Camera-type eye (tissue), 1 donor: Measurements from ENCODE around the gene ALKBH3. TPM values are rescaled to one million over a fixed set of nuclear protein-coding genes. Genes with fewer than 3 reads are reported as not detected.

ENCODE experiments used
- total RNA-seq: library from RNA; depleted of rRNA; stranded (reverse); fragments of >200 nt; gene quantifications from one replicate; pipeline ENCODE4 v1.2.3, GENCODE V29; 2014

The ALKBH3 gene
- total RNA-seq, result 29.7 TPM

DNA sequence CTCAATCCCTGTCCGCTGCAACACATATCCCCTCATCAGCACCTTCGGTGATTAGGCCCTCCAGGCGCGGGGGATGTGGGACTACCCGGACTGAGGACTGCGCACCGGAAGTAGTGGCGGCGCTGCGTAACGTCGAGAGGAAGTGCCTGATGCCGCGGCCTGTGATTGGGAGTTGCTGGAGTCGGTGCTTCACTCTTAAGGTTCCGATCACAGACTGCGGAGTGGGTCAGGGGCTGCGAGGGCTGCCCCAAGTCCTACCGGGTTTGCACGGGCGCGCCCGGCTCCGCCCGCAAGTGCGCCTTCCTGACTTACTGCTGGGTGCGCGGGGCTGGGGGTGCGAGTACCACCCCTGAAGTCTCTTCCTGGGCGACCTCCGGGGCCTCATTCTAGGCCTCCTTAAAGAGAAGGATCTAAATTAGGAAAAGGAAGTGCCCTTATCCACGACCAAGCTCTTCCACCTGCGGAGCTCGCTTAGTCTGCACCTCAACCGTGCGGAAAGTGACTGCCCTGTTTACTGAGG lies at the start of gene ALKBH3:
TSS of gene ALKBH3 (plus strand) at position 192 of the 520 bp plus-strand sequence. CDS start 1,822 bp downstream, outside the sequence.

Other genes with a start within 250 kb of the ALKBH3 start
- gene HSD17B12, start 200.1 kb upstream of the ALKBH3 start, total RNA-seq, result 96.5 TPM
- 20.5 TPM for gene C11orf96, start 61.8 kb downstream of the ALKBH3 start, total RNA-seq
- gene ACCSL, start 167.2 kb downstream of the ALKBH3 start, total RNA-seq, result not detected
- gene ACCS, start 185.4 kb downstream of the ALKBH3 start, total RNA-seq, result 28.9 TPM
- gene EXT2, start 214.8 kb downstream of the ALKBH3 start, total RNA-seq, result 86.4 TPM